GM18517 (cell line): ENCODE results near the gene NR2C2AP.

Experiments
- ATAC-seq: cut with Tn5 transposase; IDR thresholded peaks from one replicate; pipeline ENCODE4 v1.9.1; 2021; ENCODE audit warnings: mild to moderate bottlenecking, moderate library complexity; ENCODE audit not compliant: unreplicated experiment

NR2C2AP gene

GRCh38 chr19:19154768-19155494, 48.3 kb downstream of the NR2C2AP start:
- no peak for ATAC-seq

DNA sequence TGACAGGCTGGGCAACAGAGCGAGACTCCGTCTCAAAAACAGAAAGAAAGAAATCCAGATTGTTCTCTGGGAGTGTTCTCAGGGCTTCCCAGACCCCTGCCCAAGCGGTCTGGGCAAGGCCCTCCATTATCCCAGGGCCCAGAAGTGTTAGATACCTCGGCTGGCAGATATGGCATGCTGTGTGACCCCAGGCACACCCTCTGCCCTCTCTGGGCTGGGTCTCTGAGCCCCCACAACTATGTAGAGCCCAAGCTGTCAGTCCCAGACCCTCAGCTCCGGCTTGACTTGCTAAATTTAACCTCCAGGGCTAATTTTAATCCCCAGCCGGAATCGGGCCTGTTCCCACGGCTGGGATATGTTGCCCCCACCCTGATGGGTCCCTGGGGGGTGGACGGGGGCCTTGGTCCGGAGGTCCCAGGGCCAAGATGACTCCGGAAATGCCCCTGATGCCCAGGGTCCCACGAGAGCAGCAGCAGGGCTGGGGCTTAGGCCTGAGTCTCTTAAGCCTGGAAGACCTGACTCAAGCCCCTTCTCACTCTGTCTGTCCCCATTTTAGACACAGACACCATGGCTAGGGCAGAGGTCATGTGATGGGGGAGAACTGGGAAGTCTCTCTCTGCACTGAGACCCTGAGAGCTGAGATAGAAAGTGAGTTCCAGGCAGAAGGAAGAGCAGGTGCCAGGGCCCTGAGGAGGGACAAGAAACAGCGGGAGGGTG, 50.4 kb downstream of the NR2C2AP start:
- ATAC-seq: no peak

GRCh38 chr19:19151418-19151817, 51.8 kb downstream of the NR2C2AP start:
- ATAC-seq: no peak
